ENCODE measurements around the gene ZMYND11.
"Not testable (repeated sequence)": the region's sequence is repeated elsewhere in the genome, so short reads cannot be mapped to it uniquely, and the experiment has no call there.

Gene ZMYND11

DNA sequence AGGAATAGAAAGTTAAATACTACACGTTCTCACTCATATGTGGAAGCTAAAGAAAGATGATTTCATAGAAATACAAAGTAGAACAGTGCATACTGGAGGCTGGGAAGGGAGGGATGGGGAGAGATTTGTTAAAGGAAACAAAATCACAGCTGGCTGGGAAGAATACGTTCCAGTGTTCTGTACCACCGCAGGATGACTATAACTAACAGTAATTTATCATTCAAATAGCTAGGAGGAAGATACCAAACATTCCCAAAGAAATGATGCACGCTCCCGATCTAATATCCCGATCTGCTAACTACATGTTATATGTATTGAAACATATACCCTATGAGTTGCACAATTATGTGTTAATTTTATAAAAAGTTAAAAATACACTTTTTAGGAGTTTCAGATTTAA, 162.3 kb downstream of the ZMYND11 start:
- TF ChIP-seq CTCF (IDR thresholded peaks at IDR 0.05; ENCODE audit: low read depth, low read length) = no peak
- in situ Hi-C loops (cut with HindIII; ENCODE audit: low sequenced_read_pairs) = no loop called here
- H3K4me3 ChIP-seq (ENCODE audit: low read depth, low read length) = no peak overlapping the region
- no peak for DNase-seq (ENCODE audit: low read depth, low spot score)

DNA sequence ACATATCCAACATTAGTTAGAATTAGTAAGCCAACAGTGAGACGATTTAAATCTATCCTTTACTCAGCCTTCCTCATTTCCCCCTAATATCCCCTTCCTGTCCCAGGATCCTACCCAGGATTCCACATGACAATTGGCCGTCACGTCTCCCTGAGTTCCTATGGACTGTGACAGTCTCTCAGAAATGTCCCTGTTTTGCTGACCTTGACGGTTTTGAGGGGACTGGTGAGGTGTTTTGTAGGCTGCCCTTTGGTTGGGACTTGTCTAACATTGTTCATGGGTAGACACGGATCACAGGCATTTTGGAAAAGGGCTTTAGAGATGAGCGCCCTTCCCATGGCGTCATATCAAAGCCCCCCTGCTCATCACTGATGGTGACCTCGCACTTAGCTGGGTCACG, 162.8 kb downstream of the ZMYND11 start:
- TF ChIP-seq CTCF (IDR thresholded peaks at IDR 0.05; ENCODE audit: low read depth, low read length) = no peak
- no peak for DNase-seq (ENCODE audit: low read depth, low spot score)
- in situ Hi-C loops (cut with HindIII; ENCODE audit: low sequenced_read_pairs) = no loop called here
- H3K4me3 ChIP-seq (ENCODE audit: low read depth, low read length) = no peak overlapping the region

DNA sequence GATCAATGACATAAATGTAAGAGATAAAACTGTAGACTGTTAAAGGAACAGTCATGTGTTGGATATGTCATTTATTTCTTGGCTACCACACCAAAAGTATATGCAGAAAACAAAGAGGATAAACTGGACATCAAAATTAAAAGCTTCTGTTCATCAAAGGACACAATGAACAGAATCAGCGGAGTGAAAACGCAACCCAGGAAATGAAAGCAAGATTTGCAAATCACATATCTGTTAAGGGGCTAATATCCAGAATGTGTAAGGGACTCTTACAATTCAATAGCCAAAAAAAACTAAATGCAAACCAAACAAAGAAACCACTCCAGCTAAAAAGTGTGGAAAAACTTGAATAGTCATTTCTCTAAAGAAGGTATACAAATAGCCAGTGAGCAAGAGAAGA, 164.3 kb downstream of the ZMYND11 start:
- no peak overlapping the region for H3K4me3 ChIP-seq (ENCODE audit: low read depth, low read length)
- no peak for TF ChIP-seq CTCF (IDR thresholded peaks at IDR 0.05; ENCODE audit: low read depth, low read length)
- in situ Hi-C loops (cut with HindIII; ENCODE audit: low sequenced_read_pairs) = no loop called here
- no peak for DNase-seq (ENCODE audit: low read depth, low spot score)

DNA sequence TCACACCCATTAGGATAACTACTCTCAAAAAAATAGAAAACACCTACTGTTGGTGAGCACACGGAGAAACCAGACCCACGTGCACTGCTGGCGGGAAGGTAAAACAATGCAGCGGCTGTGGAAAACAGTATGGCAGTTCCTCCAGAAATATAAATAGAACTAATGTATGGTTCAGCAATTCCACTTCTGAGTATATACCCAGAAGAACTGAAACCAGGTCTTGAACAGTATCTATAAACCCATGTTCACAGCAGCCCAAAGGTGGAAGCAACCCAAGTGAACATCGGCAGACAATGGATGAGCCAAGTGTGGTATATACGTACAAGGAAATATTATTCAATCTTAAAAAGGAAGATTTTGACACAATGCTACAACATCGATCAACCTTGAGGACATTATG, 164.7 kb downstream of the ZMYND11 start:
- no peak for DNase-seq (ENCODE audit: low read depth, low spot score)
- TF ChIP-seq CTCF (IDR thresholded peaks at IDR 0.05; ENCODE audit: low read depth, low read length) = no peak
- no peak overlapping the region for H3K4me3 ChIP-seq (ENCODE audit: low read depth, low read length)
- in situ Hi-C loops (cut with HindIII; ENCODE audit: low sequenced_read_pairs) = no loop called here

- DNase-seq (ENCODE audit: low read depth, low spot score); in situ Hi-C loops (cut with HindIII; ENCODE audit: low sequenced_read_pairs); H3K4me3 ChIP-seq (ENCODE audit: low read depth, low read length): not testable (repeated sequence)
Measured at GRCh38 chr10:300580-300979, 165.3 kb downstream of the ZMYND11 start.

DNA sequence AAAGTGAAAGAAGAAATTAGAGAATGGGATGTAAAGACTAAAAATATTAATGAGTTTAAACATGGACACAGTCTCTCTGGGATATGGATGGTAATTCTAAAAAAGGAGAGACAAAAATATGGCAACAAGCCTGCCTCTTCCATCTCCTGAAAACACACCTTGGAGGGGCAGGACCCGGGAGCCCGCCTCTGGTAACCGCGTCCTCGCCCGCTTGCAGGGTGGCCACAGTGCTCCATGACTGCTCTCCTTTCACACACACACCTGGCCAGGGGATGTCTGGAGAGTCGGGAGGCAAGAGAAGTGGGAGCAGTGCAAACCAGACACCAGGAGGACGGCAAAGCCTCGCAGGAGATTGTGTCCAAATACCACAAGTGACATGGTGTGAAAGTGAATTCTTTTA, 166.3 kb downstream of the ZMYND11 start:
- no peak overlapping the region for H3K4me3 ChIP-seq (ENCODE audit: low read depth, low read length)
- no peak for TF ChIP-seq CTCF (IDR thresholded peaks at IDR 0.05; ENCODE audit: low read depth, low read length)
- DNase-seq (ENCODE audit: low read depth, low spot score) = no peak
- in situ Hi-C loops (cut with HindIII; ENCODE audit: low sequenced_read_pairs) = no loop called here

Measured in astrocyte of the spinal cord (primary cell).